Subcutaneous abdominal adipose tissue (tissue), 5 donors: Measurements from ENCODE around the gene ANKIB1.
"Not testable (repeated sequence)": the region's sequence is repeated elsewhere in the genome, so short reads cannot be mapped to it uniquely, and the experiment has no call there.

Experiments used
- H3K27ac ChIP-seq: one replicate; pipeline ENCODE4 v1.7.0; 2013; ENCODE audit warnings: low read depth, mild to moderate bottlenecking, inconsistent platforms, low read length, moderate library complexity
- H3K27me3 ChIP-seq, 5 donors: one replicate each; pipeline ENCODE4 v1.7.0; 2013; ENCODE audit warnings: low read length in 5 of 5, inconsistent platforms in 1 of 5; ENCODE audit not compliant: control insufficient read depth in 5 of 5, insufficient read depth in 4 of 5
- H3K36me3 ChIP-seq, 5 donors: one replicate each; pipeline ENCODE4 v1.7.0; 2013; ENCODE audit warnings: low read length in 5 of 5; ENCODE audit not compliant: control insufficient read depth in 5 of 5, insufficient read depth in 5 of 5
- H3K4me1 ChIP-seq, 5 donors: one replicate each; pipeline ENCODE4 v1.7.0; 2013; ENCODE audit warnings: low read length in 5 of 5, mild to moderate bottlenecking in 3 of 5, moderate library complexity in 1 of 5; ENCODE audit not compliant: control insufficient read depth in 5 of 5, insufficient read depth in 5 of 5
- H3K4me3 ChIP-seq, 5 donors: one replicate each; pipeline ENCODE4 v1.7.0; 2013; ENCODE audit warnings: low read length in 5 of 5, low read depth in 1 of 5
- H3K9ac ChIP-seq, 5 donors: one replicate each; pipeline ENCODE4 v1.7.0; 2013; ENCODE audit warnings: low read length in 5 of 5, mild to moderate bottlenecking in 4 of 5, moderate library complexity in 3 of 5
- H3K9me3 ChIP-seq, 5 donors: one replicate each; pipeline ENCODE4 v1.7.0; 2013; ENCODE audit warnings: low read length in 5 of 5; ENCODE audit not compliant: control insufficient read depth in 5 of 5
- donor health status: healthy.
- donor health status: healthy.
- donor health status: healthy.
- donor health status: healthy.
- donor health status: healthy.

The ANKIB1 gene

GRCh38 chr7:92433019-92433418, 187.2 kb downstream of the ANKIB1 start:
- no peaks in the 10 kb centered on the region for H3K27me3 ChIP-seq
- H3K36me3 ChIP-seq, result no peaks in the 10 kb centered on the region
- no peak overlapping the region for H3K9ac ChIP-seq
- H3K27ac ChIP-seq, result no peak overlapping the region
- no peak overlapping the region for H3K4me3 ChIP-seq
- H3K9me3 ChIP-seq, result no peaks in the 10 kb centered on the region
- no peaks in the 10 kb centered on the region for H3K4me1 ChIP-seq

- no peak overlapping the region for H3K27ac ChIP-seq
- no peaks in the 10 kb centered on the region for H3K36me3 ChIP-seq
These were observed 189.8 kb downstream of the ANKIB1 start for GRCh38 chr7:92435542-92435941.

GRCh38 chr7:92436612-92437445, 191.1 kb downstream of the ANKIB1 start:
- H3K9me3 ChIP-seq, result no peaks in the 10 kb centered on the region
- H3K4me3 ChIP-seq, result no peak overlapping the region

More at GRCh38 chr7:92435542-92435941, 189.8 kb downstream of the ANKIB1 start:
- H3K9me3 ChIP-seq, result no peaks in the 10 kb centered on the region
- no peak overlapping the region for H3K9ac ChIP-seq
- no peak overlapping the region for H3K4me3 ChIP-seq
- no peaks in the 10 kb centered on the region for H3K27me3 ChIP-seq
- no peaks in the 10 kb centered on the region for H3K4me1 ChIP-seq

GRCh38 chr7:92437956-92438491, 192.2 kb downstream of the ANKIB1 start:
- Histone ChIP-seq H3K4me3 (no peak overlapping the region), H3K9me3 (no peaks in the 10 kb centered on the region), H3K27me3 (no peaks in the 10 kb centered on the region), H3K9ac (no peak overlapping the region), H3K4me1 (no peaks in the 10 kb centered on the region), H3K36me3 (no peaks in the 10 kb centered on the region), H3K27ac (no peak overlapping the region)

More at GRCh38 chr7:92436612-92437445, 191.1 kb downstream of the ANKIB1 start:
- Histone ChIP-seq H3K36me3 (no peaks in the 10 kb centered on the region), H3K27ac (no peak overlapping the region), H3K4me1 (no peaks in the 10 kb centered on the region), H3K27me3 (no peaks in the 10 kb centered on the region), H3K9ac (no peak overlapping the region)

- not testable (repeated sequence) for H3K4me1 ChIP-seq, H3K36me3 ChIP-seq, H3K9ac ChIP-seq, H3K27me3 ChIP-seq, H3K27ac ChIP-seq, H3K9me3 ChIP-seq, H3K4me3 ChIP-seq
These were observed 196.9 kb downstream of the ANKIB1 start for GRCh38 chr7:92442720-92443119.

- Histone ChIP-seq H3K4me3 (peak overlapping the region in 4 of 5 donors; percentile 81 to 89 (median 85)), H3K36me3 (peaks cover 14 to 21% (median 20%) of the 10 kb centered on the region in 5 donors), H3K27ac (peak overlapping the region; percentile 92), H3K27me3 (no peaks in the 10 kb centered on the region), H3K9me3 (no peaks in the 10 kb centered on the region), H3K4me1 (peaks cover 0 to 13% (median 8%) of the 10 kb centered on the region in 5 donors), H3K9ac (peak overlapping the region in 4 of 5 donors; percentile 89 to 100 (median 95))
These were observed 201.1 kb downstream of the ANKIB1 start for GRCh38 chr7:92446869-92447344.

GRCh38 chr7:92447345-92448204, 201.8 kb downstream of the ANKIB1 start, which contains the start of gene GATAD1:
TSS of gene GATAD1 (plus strand) at chr7:92447482. CDS start at chr7:92447730, 248 bp downstream.
- peak within 1 kb of the TSS; percentile 75 to 100 (median 94) for H3K9ac ChIP-seq
- peaks cover 18 to 28% (median 27%) of the 10 kb centered on the region in 5 donors for H3K36me3 ChIP-seq

GRCh38 chr7:92448205-92448747, 202.5 kb downstream of the ANKIB1 start:
- peaks cover 0 to 13% (median 8%) of the 10 kb centered on the region in 5 donors for H3K4me1 ChIP-seq
- H3K27ac ChIP-seq, result peak overlapping the region; percentile 92
- H3K4me3 ChIP-seq, result peak overlapping the region; percentile 81 to 92 (median 87)
- H3K9ac ChIP-seq, result peak overlapping the region; percentile 75 to 100 (median 90)
- H3K27me3 ChIP-seq, result no peaks in the 10 kb centered on the region
- H3K9me3 ChIP-seq, result no peaks in the 10 kb centered on the region
- peaks cover 23 to 35% (median 34%) of the 10 kb centered on the region in 5 donors for H3K36me3 ChIP-seq

More at GRCh38 chr7:92447345-92448204, 201.8 kb downstream of the ANKIB1 start, which contains the start of gene GATAD1:
- Histone ChIP-seq H3K27ac (peak within 1 kb of the TSS; percentile 92), H3K4me1 (peaks cover 0 to 13% (median 8%) of the 10 kb centered on the region in 5 donors), H3K4me3 (peak within 1 kb of the TSS; percentile 81 to 92 (median 87)), H3K27me3 (no peaks in the 10 kb centered on the region), H3K9me3 (no peaks in the 10 kb centered on the region)
